H1 (cell line): ENCODE measurements around the gene TMEM238. TPM values are rescaled to one million over a fixed set of nuclear protein-coding genes. Genes with fewer than 3 reads are reported as not detected.

Source experiments
- CTCF ChIA-PET: fragments of 300-600 bp; sonication (Branson Sonifier 250); formaldehyde crosslinking; loops from one replicate; lab custom pipeline; 2021; ENCODE audit not compliant: partially characterized antibody; lab: Charles Lee
- POLR2A ChIA-PET: fragments of 300-600 bp; sonication (Branson Sonifier 250); formaldehyde crosslinking; loops from one replicate; lab custom pipeline; 2021; ENCODE audit warnings: inconsistent platforms; ENCODE audit not compliant: partially characterized antibody; lab: Charles Lee
- DNase-seq, 2 experiments: peaks; one replicate each; pipeline versions ENCODE4 v3.0.0 to v3.0.0-alpha.2; 2010 to 2022; ENCODE audit warnings: low spot score in 2 of 2, low read depth in 1 of 2, mixed read lengths in 1 of 2
- FAIRE-seq: peaks from 2 replicates; lab custom pipeline; 2011; peaks lifted over from hg19 to GRCh38; lab: Jason Lieb, UNC
- H2AFZ ChIP-seq: 2 replicates; pipeline ENCODE4 v1.8.1; 2012; ENCODE audit warnings: low read length, inconsistent platforms
- H2AK5ac ChIP-seq: 2 replicates; pipeline ENCODE4 v1.6.1; 2013; ENCODE audit warnings: low read depth, low read length
- H2BK120ac ChIP-seq: replicated peaks from 2 replicates; pipeline ENCODE3; 2013; ENCODE audit warnings: low read depth, low read length, inconsistent platforms
- H2BK12ac ChIP-seq: 2 replicates; pipeline ENCODE4 v1.6.1; 2013; ENCODE audit warnings: low read depth, low read length
- H2BK15ac ChIP-seq: 2 replicates; pipeline ENCODE4 v1.6.1; 2013; ENCODE audit warnings: low read length
- H2BK20ac ChIP-seq: 2 replicates; pipeline ENCODE4 v1.6.1; 2013; ENCODE audit warnings: low read length
- H2BK5ac ChIP-seq: 2 replicates; pipeline ENCODE4 v1.6.1; 2013; ENCODE audit warnings: low read depth, low read length
- H3K14ac ChIP-seq: 2 replicates; pipeline ENCODE4 v1.6.1; 2013; ENCODE audit warnings: inconsistent platforms; ENCODE audit not compliant: insufficient read length
- H3K18ac ChIP-seq: 2 replicates; pipeline ENCODE4 v1.6.1; 2013; ENCODE audit warnings: low read length; ENCODE audit errors: extremely low read depth
- H3K23ac ChIP-seq: 2 replicates; pipeline ENCODE4 v1.6.1; 2013; ENCODE audit warnings: inconsistent platforms; ENCODE audit not compliant: insufficient read length
- H3K23me2 ChIP-seq: 2 replicates; pipeline ENCODE4 v1.6.1; 2013; ENCODE audit warnings: low read depth, low read length
- H3K27ac ChIP-seq: 2 replicates; pipeline ENCODE4 v1.6.1; 2011; ENCODE audit warnings: low read depth, low read length, inconsistent platforms
- H3K27me3 ChIP-seq, 4 experiments: replicated peaks in 1 of 4; 1 replicate in 1 of 4; 2 replicates in 3 of 4; pipeline versions ENCODE4 v1.6.1 to v1.8.1; 2011 to 2013; ENCODE audit warnings: low read length in 3 of 4, mild to moderate bottlenecking in 3 of 4, inconsistent platforms in 2 of 4, mixed read lengths in 2 of 4, moderate library complexity in 1 of 4; ENCODE audit not compliant: control insufficient read depth in 3 of 4, insufficient read depth in 3 of 4; ENCODE audit errors: extremely low read depth in 1 of 4
- H3K36me3 ChIP-seq, 4 experiments: 2 replicates each; pipeline versions ENCODE4 v1.6.1 to v1.8.1; 2011 to 2013; ENCODE audit warnings: mild to moderate bottlenecking in 4 of 4, low read length in 3 of 4, moderate library complexity in 2 of 4, control low read depth in 1 of 4, inconsistent platforms in 1 of 4; ENCODE audit not compliant: insufficient read depth in 4 of 4, control insufficient read depth in 2 of 4
- H3K4ac ChIP-seq: replicated peaks from 2 replicates; pipeline ENCODE3; 2013; ENCODE audit warnings: low read length, low read depth, mixed read lengths, inconsistent platforms; ENCODE audit not compliant: insufficient read length
- H3K4me1 ChIP-seq, 4 experiments: replicated peaks in 1 of 4; 1 replicate in 1 of 4; 2 replicates in 3 of 4; pipeline versions ENCODE4 v1.6.1 to v1.8.1; 2011 to 2013; ENCODE audit warnings: low read length in 3 of 4, inconsistent platforms in 2 of 4, mixed read lengths in 1 of 4; ENCODE audit not compliant: insufficient read depth in 4 of 4, control insufficient read depth in 3 of 4
- H3K4me2 ChIP-seq, 2 experiments: 2 replicates each; pipeline versions ENCODE4 v1.6.1 to v1.8.1; 2011 to 2013; ENCODE audit warnings: low read depth in 2 of 2, low read length in 2 of 2, control low read depth in 1 of 2, inconsistent platforms in 1 of 2, mild to moderate bottlenecking in 1 of 2; ENCODE audit not compliant: insufficient read depth in 1 of 2
- H3K4me3 ChIP-seq, 4 experiments: fragments of 200-600, 300-600 bp in 1 of 4; sonication (generic), shearing (Covaris generic), sonication (Bioruptor Twin) in 1 of 4; 2 replicates each; pipeline versions ENCODE4 v1.5.1 to v1.8.1; 2011 to 2016; ENCODE audit warnings: low read length in 4 of 4, low read depth in 3 of 4, control low read depth in 2 of 4, inconsistent platforms in 2 of 4, mild to moderate bottlenecking in 2 of 4, mixed read lengths in 1 of 4, moderate library complexity in 1 of 4; ENCODE audit not compliant: insufficient read depth in 2 of 4; ENCODE audit errors: extremely low read depth in 1 of 4
- H3K56ac ChIP-seq: replicated peaks from 2 replicates; pipeline ENCODE3; 2013; ENCODE audit warnings: low read depth, mild to moderate bottlenecking, mixed read lengths, low read length, inconsistent platforms; ENCODE audit not compliant: insufficient read length
- H3K79me1 ChIP-seq: 2 replicates; pipeline ENCODE4 v1.6.1; 2013; ENCODE audit warnings: low read depth, low read length, control low read depth
- H3K79me2 ChIP-seq, 2 experiments: 2 replicates each; pipeline versions ENCODE4 v1.6.1 to v1.8.1; 2012 to 2013; ENCODE audit warnings: low read length in 2 of 2, mild to moderate bottlenecking in 2 of 2, inconsistent platforms in 1 of 2; ENCODE audit not compliant: insufficient read depth in 2 of 2, control insufficient read depth in 1 of 2
- H3K9ac ChIP-seq, 4 experiments: replicated peaks in 1 of 4; 1 replicate in 1 of 4; 2 replicates in 3 of 4; pipeline versions ENCODE4 v1.6.1 to v1.8.1; 2011 to 2013; ENCODE audit warnings: low read depth in 3 of 4, low read length in 3 of 4, control low read depth in 2 of 4, mild to moderate bottlenecking in 2 of 4, moderate library complexity in 2 of 4, inconsistent platforms in 1 of 4; ENCODE audit errors: extremely low read depth in 1 of 4
- H3K9me3 ChIP-seq, 2 experiments: 2 replicates each; pipeline versions ENCODE4 v1.6.1 to v1.8.1; 2012 to 2013; ENCODE audit warnings: mild to moderate bottlenecking in 2 of 2, moderate library complexity in 2 of 2, control low read depth in 1 of 2, inconsistent platforms in 1 of 2, low read depth in 1 of 2, low read length in 1 of 2, mixed read lengths in 1 of 2; ENCODE audit not compliant: insufficient read depth in 2 of 2
- H4K20me1 ChIP-seq, 2 experiments: replicated peaks in 1 of 2; 2 replicates each; pipeline versions ENCODE3 to v1.8.1; 2011 to 2013; ENCODE audit warnings: inconsistent platforms in 2 of 2, low read length in 2 of 2, mild to moderate bottlenecking in 1 of 2; ENCODE audit not compliant: insufficient read depth in 2 of 2, control insufficient read depth in 1 of 2
- H4K5ac ChIP-seq: 2 replicates; pipeline ENCODE4 v1.6.1; 2013; ENCODE audit warnings: low read length, low read depth, mixed read lengths, inconsistent platforms; ENCODE audit not compliant: insufficient read length
- H4K8ac ChIP-seq: 2 replicates; pipeline ENCODE4 v1.8.0; 2013; ENCODE audit warnings: mild to moderate bottlenecking, moderate library complexity, low read length, inconsistent platforms; ENCODE audit not compliant: insufficient read depth; ENCODE audit errors: extremely low read depth
- H4K91ac ChIP-seq: replicated peaks from 2 replicates; pipeline ENCODE3; 2013; ENCODE audit warnings: low read length, mixed read lengths, inconsistent platforms; ENCODE audit not compliant: insufficient read length
- CBX5 ChIP-seq: fragments of 300-800, 300-1000 bp; sonication (generic); IDR thresholded peaks from 2 replicates; pipeline ENCODE4 v1.7.1; 2016; ENCODE audit warnings: antibody characterized with exemption, low read length, low read depth
- CTCF ChIP-seq, 3 experiments: IDR thresholded peaks; 1 replicate in 2 of 3; 2 replicates in 1 of 3; pipeline versions ENCODE4 v1.5.1 to v1.6.1; 2011; ENCODE audit warnings: low read length in 3 of 3, mild to moderate bottlenecking in 3 of 3, inconsistent platforms in 2 of 3, low read depth in 1 of 3, moderate library complexity in 1 of 3; ENCODE audit not compliant: insufficient read depth in 1 of 3; ENCODE audit errors: control extremely low read depth in 1 of 3
- FOSL1 ChIP-seq: IDR thresholded peaks from 2 replicates; pipeline ENCODE4 v1.6.1; 2011; ENCODE audit warnings: mild to moderate bottlenecking, low read depth, low read length, moderate library complexity; ENCODE audit not compliant: insufficient read depth
- POLR2A ChIP-seq, 2 experiments: IDR thresholded peaks; 1 replicate in 1 of 2; 2 replicates in 1 of 2; pipeline ENCODE4 v1.6.1; 2011; ENCODE audit warnings: low read depth in 2 of 2, low read length in 2 of 2, mild to moderate bottlenecking in 2 of 2; ENCODE audit errors: control extremely low read depth in 1 of 2
- RAD21 ChIP-seq, 2 experiments: IDR thresholded peaks in 1 of 2; conservative IDR thresholded peaks in 1 of 2; 2 replicates each; pipeline ENCODE4 v1.6.1; 2011; ENCODE audit warnings: low read depth in 2 of 2, low read length in 2 of 2, improper control_type of control experiment in 1 of 2, inconsistent platforms in 1 of 2, mild to moderate bottlenecking in 1 of 2, moderate library complexity in 1 of 2
- RNF2 ChIP-seq: fragments of 200-900, 300-1000 bp; sonication (generic); IDR thresholded peaks from 2 replicates; pipeline ENCODE4 v1.7.1; 2016; ENCODE audit warnings: borderline replicate concordance, low read depth, mild to moderate bottlenecking, antibody characterized with exemption, low read length; ENCODE audit not compliant: poor library complexity, severe bottlenecking; ENCODE audit errors: missing control alignments
- SP2 ChIP-seq: IDR thresholded peaks from 2 replicates; pipeline ENCODE4 v1.6.1; 2012; ENCODE audit warnings: mild to moderate bottlenecking, low read length, inconsistent platforms
- SUZ12 ChIP-seq: fragments of 200-600 bp; sonication (generic); IDR thresholded peaks from 2 replicates; pipeline ENCODE4 v1.6.1; 2012; ENCODE audit warnings: mild to moderate bottlenecking, inconsistent platforms, low read length, moderate library complexity, mixed read lengths
- WGBS, 2 experiments: shearing (Covaris generic) in 1 of 2; methylation state at CpG; one replicate each; pipeline versions ENCODE4 v1.1.6 to v1.1.7; 2013 to 2015; ENCODE audit warnings: low lambda C conversion rate in 2 of 2, mixed read lengths in 2 of 2, inconsistent platforms in 1 of 2, low coverage in 1 of 2, missing lambda C conversion rate in 1 of 2; ENCODE audit not compliant: insufficient replicate concordance in 2 of 2, insufficient coverage in 1 of 2, insufficient read length in 1 of 2; ENCODE audit errors: extremely low coverage in 1 of 2, missing lambda C conversion rate in 1 of 2; 5-methylcytosine and 5-hydroxymethylcytosine counted together
- polyA plus RNA-seq, 7 experiments: library from polyadenylated mRNA; depleted of rRNA in 3 of 7; stranded (reverse) in 5 of 7; unstranded in 2 of 7; fragments of >200 nt in 5 of 7; fragments of 200-250 nt in 2 of 7; gene quantifications; 1 replicate in 5 of 7; 2 replicates in 1 of 7; 4 replicates in 1 of 7; pipeline versions ENCODE4 v1.2.1 to v1.2.3, GENCODE V29; 2011 to 2013; ENCODE audit warnings: missing spikeins in 2 of 7, mixed read lengths in 2 of 7
- total RNA-seq: library from RNA; stranded (reverse); fragmentation: NEBNext Ultra II Directional; extraction: Animal tissue kit (Norgen Biotek cat#: 25700); gene quantifications from 2 replicates; pipeline ENCODE4 v1.2.1, GENCODE V29; 2021

The TMEM238 gene
- total and polyA plus RNA-seq, 2 of the 8 experiments (the other 6 are each of a cell fraction or from before 2014, with no cell fraction given): 0.53 to 3.8 TPM

GRCh38 chr19:55402509-55402908 is 18.4 kb upstream of the TMEM238 start:
- H3K4me3 ChIP-seq: no peak overlapping the region
- no peaks in the 10 kb centered on the region for H3K27me3 ChIP-seq
- FAIRE-seq: no peak
- no peak overlapping the region for H3K56ac ChIP-seq
- H2BK120ac ChIP-seq: no peak overlapping the region
- no peak overlapping the region for H2BK15ac ChIP-seq
- no peak overlapping the region for H4K8ac ChIP-seq
- H4K5ac ChIP-seq: no peak overlapping the region
- no peak overlapping the region for H3K23ac ChIP-seq
- no peak overlapping the region for H2AK5ac ChIP-seq
- WGBS, 2 experiments: 76% methylated on average over 2 of the region's 2 CpGs; no CpG with 5 or more reads in 1 of the 2 experiments
- H3K4me2 ChIP-seq: no peak overlapping the region
- peaks cover 39 to 42% of the 10 kb centered on the region in 2 experiments for H4K20me1 ChIP-seq
- H2BK12ac ChIP-seq: no peak overlapping the region
- no peak overlapping the region for H3K9ac ChIP-seq
- H3K79me2 ChIP-seq: peaks cover 12 to 33% of the 10 kb centered on the region in 2 experiments
- CTCF ChIA-PET: interaction anchor here (0.8 to 5.6 kb wide), 5 partner anchors 13 to 61 kb away, joined by 3 to 39 read pairs (median 5); no protein-coding TSS in a partner anchor
- no peak overlapping the region for H3K4ac ChIP-seq
- H3K18ac ChIP-seq: no peak overlapping the region
- no peak for DNase-seq
- no peak overlapping the region for H3K14ac ChIP-seq
- peaks cover 13% of the 10 kb centered on the region for H3K23me2 ChIP-seq
- no peak overlapping the region for H4K91ac ChIP-seq
- no peak overlapping the region for H2AFZ ChIP-seq
- H2BK5ac ChIP-seq: no peak overlapping the region
- H3K27ac ChIP-seq: no peak overlapping the region
- POLR2A ChIA-PET: interaction anchor here (0.8 to 34.6 kb wide), 12 partner anchors 8 to 313 kb away, joined by 3 to 874 read pairs (median 3); partner anchors contain the start of genes RPL28, SSC5D, TMEM238 and UBE2S
- no peaks in the 10 kb centered on the region for H3K9me3 ChIP-seq
- H3K4me1 ChIP-seq: peaks cover 0 to 15% (median 8%) of the 10 kb centered on the region in 4 experiments; a peak in 6 of 7 replicates
- peaks cover 13% of the 10 kb centered on the region for H3K79me1 ChIP-seq
- no peak overlapping the region for H2BK20ac ChIP-seq
- H3K36me3 ChIP-seq: peaks cover 27 to 63% (median 50%) of the 10 kb centered on the region in 4 experiments
- TF ChIP-seq SP2 (no peak), CBX5 (no peak), FOSL1 (no peak), RAD21 (IDR thresholded peaks at IDR 0.05 in 1 of 2, conservative IDR thresholded peaks at IDR 0.05 in 1 of 2; ENCODE audit: low read depth in 2 of 2, low read length in 2 of 2) (no peak), SUZ12 (no peak), POLR2A (IDR thresholded peaks at IDR 0.05; ENCODE audit: control extremely low read depth in 1 of 2, low read depth in 2 of 2, low read length in 2 of 2) (no peak), CTCF (IDR thresholded peaks at IDR 0.05; ENCODE audit: control extremely low read depth in 1 of 3, insufficient read depth in 1 of 3, low read depth in 1 of 3, low read length in 3 of 3) (no peak), RNF2 (no peak)
